Neuronal stem cell (in vitro differentiated cells): ENCODE results near the gene TPRA1.

Experiments
- DNase-seq: peaks from one replicate; pipeline ENCODE4 v3.0.0-alpha.2; 2013; ENCODE audit warnings: low spot score
- H2AFZ ChIP-seq: one replicate; pipeline ENCODE4 v1.6.1; 2013; ENCODE audit warnings: mild to moderate bottlenecking, low read length, inconsistent platforms
- H2AK5ac ChIP-seq: 2 replicates; pipeline ENCODE4 v1.6.1; 2013; ENCODE audit warnings: low read depth, mild to moderate bottlenecking, inconsistent platforms, low read length, moderate library complexity, mixed read lengths
- H2BK120ac ChIP-seq: 2 replicates; pipeline ENCODE4 v1.6.1; 2013; ENCODE audit warnings: low read depth, mild to moderate bottlenecking, inconsistent platforms, low read length, moderate library complexity, mixed read lengths
- H2BK12ac ChIP-seq: one replicate; pipeline ENCODE4 v1.6.1; 2013; ENCODE audit warnings: low read length, inconsistent platforms
- H2BK15ac ChIP-seq: 2 replicates; pipeline ENCODE4 v1.6.1; 2013; ENCODE audit warnings: mild to moderate bottlenecking, low read length, inconsistent platforms, mixed read lengths
- H2BK5ac ChIP-seq: one replicate; pipeline ENCODE4 v1.6.1; 2013; ENCODE audit warnings: inconsistent platforms, mild to moderate bottlenecking, low read length, moderate library complexity
- H3K14ac ChIP-seq: one replicate; pipeline ENCODE4 v1.6.1; 2013; ENCODE audit warnings: low read length, inconsistent platforms
- H3K18ac ChIP-seq: 2 replicates; pipeline ENCODE4 v1.6.1; 2013; ENCODE audit warnings: low read length, inconsistent platforms
- H3K23ac ChIP-seq: 2 replicates; pipeline ENCODE4 v1.6.1; 2013; ENCODE audit warnings: low read depth, mild to moderate bottlenecking, mixed read lengths, low read length, inconsistent platforms; ENCODE audit not compliant: poor library complexity
- H3K27ac ChIP-seq: replicated peaks from 3 replicates; pipeline ENCODE4 v1.5.1; 2013; ENCODE audit warnings: low read length, inconsistent platforms
- H3K27me3 ChIP-seq, 3 experiments: 2 replicates each; pipeline ENCODE4 v1.6.1; 2013; ENCODE audit warnings: low read length in 3 of 3, mild to moderate bottlenecking in 2 of 3, inconsistent platforms in 1 of 3, low read depth in 1 of 3, mixed read lengths in 1 of 3, moderate library complexity in 1 of 3; ENCODE audit not compliant: control insufficient read depth in 3 of 3, insufficient read depth in 3 of 3
- H3K36me3 ChIP-seq, 2 donors: replicated peaks in 1 of 2; 2 replicates each; pipeline ENCODE4 v1.6.1; 2013; ENCODE audit warnings: low read length in 2 of 2; ENCODE audit not compliant: control insufficient read depth in 2 of 2, insufficient read depth in 2 of 2
- H3K4ac ChIP-seq: 2 replicates; pipeline ENCODE4 v1.6.1; 2013; ENCODE audit warnings: inconsistent platforms, mild to moderate bottlenecking, low read length, moderate library complexity
- H3K4me1 ChIP-seq, 2 donors: 1 replicate in 1 of 2; 2 replicates in 1 of 2; pipeline ENCODE4 v1.6.1; 2013; ENCODE audit warnings: low read length in 2 of 2, low read depth in 1 of 2; ENCODE audit not compliant: control insufficient read depth in 2 of 2, insufficient read depth in 1 of 2
- H3K4me2 ChIP-seq: one replicate; pipeline ENCODE4 v1.6.1; 2013; ENCODE audit warnings: mild to moderate bottlenecking, low read length, inconsistent platforms; ENCODE audit not compliant: insufficient read depth, poor library complexity, severe bottlenecking
- H3K4me3 ChIP-seq, 2 donors: 2 replicates each; pipeline ENCODE4 v1.5.1; 2013; ENCODE audit warnings: low read length in 2 of 2, mild to moderate bottlenecking in 2 of 2, inconsistent platforms in 1 of 2, moderate library complexity in 1 of 2
- H3K79me1 ChIP-seq: one replicate; pipeline ENCODE4 v1.6.1; 2013; ENCODE audit warnings: low read depth, mild to moderate bottlenecking, inconsistent platforms, low read length, moderate library complexity
- H3K9ac ChIP-seq: one replicate; pipeline ENCODE4 v1.6.1; 2013; ENCODE audit warnings: mild to moderate bottlenecking, low read depth, low read length, inconsistent platforms; ENCODE audit not compliant: poor library complexity
- H3K9me3 ChIP-seq, 2 donors: replicated peaks in 1 of 2; 2 replicates each; pipeline versions ENCODE3 to v1.6.1; 2013; ENCODE audit warnings: low read length in 2 of 2, mild to moderate bottlenecking in 2 of 2, inconsistent platforms in 1 of 2, low read depth in 1 of 2, mixed read lengths in 1 of 2, moderate library complexity in 1 of 2; ENCODE audit not compliant: control insufficient read depth in 2 of 2, insufficient read depth in 1 of 2
- H4K8ac ChIP-seq: one replicate; pipeline ENCODE4 v1.6.1; 2013; ENCODE audit warnings: low read depth, mild to moderate bottlenecking, inconsistent platforms, low read length, moderate library complexity
- H4K91ac ChIP-seq: one replicate; pipeline ENCODE4 v1.6.1; 2013; ENCODE audit warnings: low read length, low read depth, mild to moderate bottlenecking, inconsistent platforms; ENCODE audit not compliant: poor library complexity
- WGBS, 2 donors: extraction: QIAGEN DNeasy Blood & Tissue Kit; methylation state at CpG; one replicate each; pipeline ENCODE4 v1.1.7; 2013; ENCODE audit warnings: missing lambda C conversion rate in 2 of 2, mixed read lengths in 1 of 2; ENCODE audit not compliant: insufficient read length in 2 of 2, insufficient replicate concordance in 1 of 2; ENCODE audit errors: extremely low coverage in 2 of 2; 5-methylcytosine and 5-hydroxymethylcytosine counted together

Gene TPRA1

GRCh38 chr3:127566833-127567232 is 23.7 kb downstream of the TPRA1 start:
- Histone ChIP-seq H3K9me3 (peaks cover 0 to 2% of the 10 kb centered on the region in 2 donors), H2BK12ac (no peak overlapping the region), H3K18ac (peak overlapping the region; percentile 88), H3K4me3 (no peak overlapping the region), H3K27me3 (no peaks in the 10 kb centered on the region), H3K4me1 (peaks cover 0 to 11% of the 10 kb centered on the region in 2 donors), H2BK120ac (no peak overlapping the region), H3K36me3 (peaks cover 6 to 12% of the 10 kb centered on the region in 2 donors), H3K27ac (peak overlapping the region; percentile 78), H2BK15ac (no peak overlapping the region), H3K79me1 (no peaks in the 10 kb centered on the region), H3K4ac (no peak overlapping the region), H3K23ac (no peak overlapping the region), H3K4me2 (peak overlapping the region; percentile 33), H4K8ac (no peak overlapping the region), H3K14ac (no peak overlapping the region), H2BK5ac (peak overlapping the region; percentile 45), H2AK5ac (no peak overlapping the region), H4K91ac (no peak overlapping the region), H3K9ac (no peak overlapping the region), H2AFZ (peak overlapping the region; percentile 73)
- DNase-seq = no peak
- no CpG with 5 or more reads among the region's 9 CpGs for WGBS, 2 donors

- Histone ChIP-seq H3K4ac (no peak overlapping the region), H3K27me3 (no peaks in the 10 kb centered on the region), H2AK5ac (peak overlapping the region; percentile 77), H3K36me3 (peaks cover 2 to 3% of the 10 kb centered on the region in 2 donors), H3K79me1 (no peaks in the 10 kb centered on the region), H2AFZ (peak overlapping the region; percentile 19), H4K8ac (no peak overlapping the region), H3K14ac (no peak overlapping the region), H2BK12ac (no peak overlapping the region), H3K23ac (no peak overlapping the region), H2BK15ac (peak overlapping the region; percentile 6), H3K4me2 (no peak overlapping the region), H3K9ac (no peak overlapping the region), H3K4me3 (no peak overlapping the region), H3K4me1 (peaks cover 0 to 11% of the 10 kb centered on the region in 2 donors), H3K18ac (peak overlapping the region; percentile 83), H4K91ac (no peak overlapping the region), H2BK120ac (no peak overlapping the region), H3K9me3 (no peaks in the 10 kb centered on the region), H3K27ac (no peak overlapping the region), H2BK5ac (no peak overlapping the region)
- no CpG with 5 or more reads among the region's 7 CpGs for WGBS, 2 donors
- DNase-seq = no peak
These were observed 24.8 kb downstream of the TPRA1 start for GRCh38 chr3:127565711-127566110.

DNA sequence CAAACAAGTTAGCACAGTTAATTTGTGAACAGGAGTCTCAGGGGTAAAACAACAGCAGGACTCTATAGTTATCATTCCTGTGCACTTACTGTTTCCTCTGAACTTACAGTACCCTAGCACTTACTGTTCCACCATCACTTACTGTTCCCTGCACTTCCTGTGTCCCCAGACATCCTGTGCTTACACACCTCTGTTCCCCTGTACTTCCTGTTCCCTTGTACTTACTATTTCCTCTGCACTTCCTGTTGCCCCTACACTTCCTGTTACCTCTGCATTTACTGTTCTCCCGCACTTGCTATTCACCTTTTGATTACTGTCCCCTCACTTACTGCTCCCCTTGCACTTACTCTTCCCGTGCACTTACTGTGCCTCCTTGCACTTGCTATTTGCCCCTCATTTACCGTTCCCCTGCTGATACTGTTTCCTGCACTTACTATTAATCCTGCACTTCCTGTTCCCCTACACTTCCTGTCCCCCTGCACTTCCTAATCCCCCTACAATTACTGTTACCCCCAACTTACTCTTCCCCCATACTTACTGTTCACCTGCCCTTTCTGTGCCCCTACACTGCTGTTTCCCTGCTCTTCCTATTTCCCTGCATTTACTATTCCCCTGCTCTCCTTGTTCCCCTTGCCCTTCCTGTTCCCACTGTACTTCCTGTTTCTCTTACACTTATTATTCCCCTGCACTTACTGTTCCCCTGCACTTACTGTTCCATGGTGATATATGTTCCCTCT is 30.3 kb downstream of the TPRA1 start:
- Histone ChIP-seq H2BK120ac (no peak overlapping the region), H3K4me1 (no peaks in the 10 kb centered on the region), H2BK15ac (no peak overlapping the region), H3K14ac (no peak overlapping the region), H3K4ac (no peak overlapping the region), H2AFZ (peak overlapping the region; percentile 62), H4K8ac (no peak overlapping the region), H3K79me1 (no peaks in the 10 kb centered on the region), H3K27me3 (no peaks in the 10 kb centered on the region), H2BK12ac (no peak overlapping the region), H2BK5ac (no peak overlapping the region), H3K18ac (no peak overlapping the region), H3K23ac (no peak overlapping the region), H4K91ac (no peak overlapping the region), H3K4me3 (peak overlapping the region in 1 of 2 donors; percentile 29), H2AK5ac (no peak overlapping the region), H3K36me3 (no peaks in the 10 kb centered on the region), H3K27ac (no peak overlapping the region), H3K9me3 (no peaks in the 10 kb centered on the region), H3K9ac (no peak overlapping the region), H3K4me2 (no peak overlapping the region)
- DNase-seq = no peak
- WGBS, 2 donors = no CpG with 5 or more reads among the region's 3 CpGs

- H2AK5ac ChIP-seq = no peak overlapping the region
- H3K18ac ChIP-seq = no peak overlapping the region
- H3K9me3 ChIP-seq = no peaks in the 10 kb centered on the region
- no peak overlapping the region for H3K27ac ChIP-seq
- H3K9ac ChIP-seq = no peak overlapping the region
- H2BK12ac ChIP-seq = no peak overlapping the region
- no peak overlapping the region for H2BK15ac ChIP-seq
- H2BK5ac ChIP-seq = no peak overlapping the region
- H3K23ac ChIP-seq = no peak overlapping the region
- no peak overlapping the region for H3K14ac ChIP-seq
- H3K4me3 ChIP-seq = no peak overlapping the region
- no peaks in the 10 kb centered on the region for H3K4me1 ChIP-seq
- H3K79me1 ChIP-seq = no peaks in the 10 kb centered on the region
- H4K91ac ChIP-seq = no peak overlapping the region
- no peaks in the 10 kb centered on the region for H3K36me3 ChIP-seq
- H3K4ac ChIP-seq = no peak overlapping the region
- H3K27me3 ChIP-seq = peaks cover 0 to 2% (median 0%) of the 10 kb centered on the region in 3 experiments
- H4K8ac ChIP-seq = no peak overlapping the region
- no peak for DNase-seq
- no peak overlapping the region for H2BK120ac ChIP-seq
- no peak overlapping the region for H3K4me2 ChIP-seq
- H2AFZ ChIP-seq = no peak overlapping the region
- no CpG with 5 or more reads among the region's 6 CpGs for WGBS, 2 donors
These were observed 34.0 kb downstream of the TPRA1 start for GRCh38 chr3:127556565-127556964.
